NCI-H2029 treated with DMSO at 0.1 percent for 48 hours (cell line): ENCODE measurements around the gene FAM193A.
"Not testable (repeated sequence)": the region's sequence is repeated elsewhere in the genome, so short reads cannot be mapped to it uniquely, and the experiment has no call there.

Experiments used
- DNase-seq: peaks from one replicate; lab custom pipeline; 2025; lab: John Stamatoyannopoulos, UW

FAM193A gene

DNA sequence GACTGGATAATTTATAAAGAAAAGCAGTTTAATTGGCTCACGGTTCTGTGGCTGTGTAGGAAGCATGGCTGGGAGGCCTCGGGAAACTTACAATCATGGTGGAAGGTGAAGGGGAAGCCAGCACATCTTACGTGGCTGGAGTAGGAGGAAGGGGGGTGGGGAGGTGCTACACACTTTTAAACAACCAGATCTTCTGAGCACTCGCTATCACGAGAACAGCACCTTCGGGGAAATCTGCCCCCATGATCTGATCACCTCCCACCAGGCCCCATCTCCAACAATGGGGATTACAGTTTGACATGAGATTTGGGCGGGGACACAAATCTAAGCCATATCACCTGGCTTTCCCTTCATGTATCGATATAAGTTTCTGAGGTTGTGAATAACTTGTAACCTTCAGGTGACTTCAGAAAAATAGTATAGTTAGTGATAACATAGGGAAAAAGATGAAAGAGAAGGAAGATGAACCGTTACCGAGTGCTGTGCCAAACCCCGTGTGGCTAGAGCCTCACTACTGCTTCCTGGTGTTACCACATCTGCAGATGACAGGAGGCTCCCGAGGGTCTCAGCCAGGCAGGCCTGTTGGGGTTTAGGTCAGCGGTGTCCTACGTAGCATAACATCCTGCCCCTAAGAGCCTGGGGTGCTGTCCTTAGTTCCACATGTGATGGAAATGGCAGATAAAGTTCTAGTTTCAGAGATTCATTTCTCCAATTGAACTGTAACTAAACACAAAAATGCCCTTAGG lies 116.1 kb downstream of the FAM193A start:
- no peak for DNase-seq

DNA sequence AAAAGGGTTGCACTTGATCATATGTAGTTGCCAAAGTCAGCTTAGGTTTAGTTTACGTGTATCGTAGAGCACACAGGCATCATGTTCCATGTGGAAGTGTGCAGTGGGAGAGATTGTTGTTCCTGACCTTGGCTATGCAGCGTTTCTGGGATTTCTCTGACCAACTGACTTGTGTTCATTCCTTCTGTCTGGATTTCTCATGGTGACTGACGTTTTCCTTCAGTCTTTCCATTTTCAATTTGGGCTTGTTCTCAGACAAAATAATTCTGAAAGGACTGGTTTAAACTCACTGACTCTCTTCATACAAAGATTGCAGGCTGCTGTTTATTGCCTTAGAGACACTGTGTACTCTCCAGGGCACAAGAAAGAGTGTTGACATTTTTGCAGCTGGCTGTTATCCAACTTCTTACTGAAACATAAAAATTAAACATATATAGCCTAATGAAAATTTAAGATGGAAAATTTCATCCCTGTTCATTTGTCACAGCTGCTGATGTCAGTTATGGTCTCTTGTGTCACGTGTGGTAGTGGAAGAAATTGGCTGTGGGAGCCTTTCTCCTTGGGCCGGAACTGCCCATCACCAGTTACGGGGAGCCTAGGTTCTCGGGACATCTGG lies 124.3 kb downstream of the FAM193A start:
- DNase-seq, result no peak

DNA sequence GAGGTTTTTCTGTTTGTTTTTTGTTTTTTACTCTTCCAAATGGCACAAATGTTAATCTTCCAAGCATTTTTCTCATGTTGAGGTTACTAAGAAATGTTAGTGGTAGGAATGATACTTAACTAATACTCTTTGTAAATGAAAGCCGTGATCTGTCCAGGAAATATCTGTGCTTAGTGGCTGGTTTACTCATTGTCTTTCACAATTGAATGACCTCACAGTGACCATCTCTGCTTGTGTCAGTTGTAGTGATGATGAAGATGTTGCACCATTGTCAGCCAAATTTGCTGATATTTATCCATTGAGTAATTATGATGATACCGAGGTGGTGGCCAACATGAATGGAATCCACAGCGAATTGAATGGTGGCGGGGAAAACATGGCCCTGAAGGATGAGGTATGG lies 126.2 kb downstream of the FAM193A start:
- no peak for DNase-seq

- DNase-seq, result no peak
Measured at GRCh38 chr4:2663275-2663674, 126.8 kb downstream of the FAM193A start.

DNA sequence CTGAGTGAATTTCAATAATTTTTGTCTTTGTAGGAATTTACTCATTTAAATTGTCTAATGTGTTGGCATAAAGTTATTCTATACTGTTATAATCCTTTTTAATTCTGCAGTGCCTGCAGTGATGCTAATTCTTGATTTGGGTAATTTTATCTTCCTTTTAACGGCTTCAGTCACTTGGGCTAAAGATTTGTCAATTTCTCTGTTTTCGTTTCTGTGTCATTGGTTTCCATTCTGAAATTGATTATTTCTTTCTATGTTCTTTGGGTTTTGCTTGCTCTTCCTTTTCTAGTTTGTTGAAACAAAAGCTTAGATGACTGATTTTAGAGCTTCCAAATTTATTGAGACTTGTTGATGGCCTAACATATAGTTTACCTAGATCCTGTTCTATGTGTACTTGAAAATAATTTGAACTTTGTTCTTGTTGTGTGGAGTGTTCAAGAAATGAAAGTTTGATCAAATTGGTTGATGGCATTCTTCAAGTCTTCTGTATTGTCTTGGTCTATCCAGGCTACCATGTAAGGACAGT lies 130.3 kb downstream of the FAM193A start:
- no peak for DNase-seq

DNA sequence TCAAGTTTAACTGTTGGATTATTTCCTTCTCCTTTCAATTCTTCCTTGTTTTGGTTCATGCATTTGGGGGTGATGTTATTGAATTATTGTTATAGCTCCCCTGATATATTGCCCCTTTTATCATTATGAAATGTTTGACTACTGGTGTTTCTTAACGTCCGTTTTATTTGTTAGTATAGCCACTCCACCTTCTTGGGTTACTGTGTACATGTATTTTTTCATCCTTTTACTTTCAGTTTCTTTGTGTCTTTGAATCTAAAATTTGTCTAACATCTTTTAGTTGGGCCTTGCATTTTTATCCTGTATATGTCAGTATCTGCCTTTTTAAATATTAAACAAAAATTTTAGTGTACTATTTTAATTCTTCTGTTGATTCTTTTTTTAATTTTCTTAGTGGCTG lies 131.0 kb downstream of the FAM193A start:
- DNase-seq, result peak; percentile 38

DNA sequence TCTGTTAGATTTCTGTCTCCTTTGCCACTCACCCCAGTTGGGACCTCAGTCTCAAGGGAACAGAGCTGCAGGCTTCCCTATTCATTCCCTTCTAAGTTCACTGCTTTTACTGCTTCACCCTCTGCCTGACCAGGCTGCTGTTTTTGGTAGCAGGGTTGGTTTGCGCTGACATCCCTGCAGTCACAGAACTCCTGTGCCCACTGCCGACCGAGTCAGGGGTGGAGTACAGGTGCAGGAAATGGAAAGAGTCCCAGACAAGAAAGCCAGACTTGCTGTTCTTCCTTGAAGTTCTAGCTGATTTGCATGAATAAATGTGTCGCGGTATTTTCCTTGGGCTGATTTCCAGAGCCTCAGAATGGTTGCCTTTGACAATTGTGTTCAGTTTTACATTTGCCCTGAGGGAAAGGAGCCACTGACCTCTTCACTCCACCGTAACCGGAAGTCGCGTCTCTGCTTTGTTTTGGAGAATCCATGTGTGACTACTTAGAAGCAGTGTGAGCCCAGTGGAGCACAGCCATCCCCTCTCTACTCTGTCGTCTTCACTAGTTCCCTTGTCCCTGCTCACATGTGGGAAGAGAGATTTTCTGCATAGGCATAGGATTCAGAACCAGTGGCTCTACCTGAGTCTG lies 134.9 kb downstream of the FAM193A start:
- DNase-seq, result peak; percentile 78

GRCh38 chr4:2672082-2672481 lies 135.6 kb downstream of the FAM193A start:
- no peak for DNase-seq

GRCh38 chr4:2672700-2673099 lies 136.3 kb downstream of the FAM193A start:
- DNase-seq, result peak; percentile 8

- DNase-seq, result no peak
Measured at GRCh38 chr4:2673157-2673556, 136.7 kb downstream of the FAM193A start.

- DNase-seq, result not testable (repeated sequence)
Measured at GRCh38 chr4:2679762-2680161, 143.3 kb downstream of the FAM193A start.

GRCh38 chr4:2684486-2684885 lies 148.0 kb downstream of the FAM193A start:
- no peak for DNase-seq

- no peak for DNase-seq
Measured at GRCh38 chr4:2685541-2685940, 149.1 kb downstream of the FAM193A start.

DNA sequence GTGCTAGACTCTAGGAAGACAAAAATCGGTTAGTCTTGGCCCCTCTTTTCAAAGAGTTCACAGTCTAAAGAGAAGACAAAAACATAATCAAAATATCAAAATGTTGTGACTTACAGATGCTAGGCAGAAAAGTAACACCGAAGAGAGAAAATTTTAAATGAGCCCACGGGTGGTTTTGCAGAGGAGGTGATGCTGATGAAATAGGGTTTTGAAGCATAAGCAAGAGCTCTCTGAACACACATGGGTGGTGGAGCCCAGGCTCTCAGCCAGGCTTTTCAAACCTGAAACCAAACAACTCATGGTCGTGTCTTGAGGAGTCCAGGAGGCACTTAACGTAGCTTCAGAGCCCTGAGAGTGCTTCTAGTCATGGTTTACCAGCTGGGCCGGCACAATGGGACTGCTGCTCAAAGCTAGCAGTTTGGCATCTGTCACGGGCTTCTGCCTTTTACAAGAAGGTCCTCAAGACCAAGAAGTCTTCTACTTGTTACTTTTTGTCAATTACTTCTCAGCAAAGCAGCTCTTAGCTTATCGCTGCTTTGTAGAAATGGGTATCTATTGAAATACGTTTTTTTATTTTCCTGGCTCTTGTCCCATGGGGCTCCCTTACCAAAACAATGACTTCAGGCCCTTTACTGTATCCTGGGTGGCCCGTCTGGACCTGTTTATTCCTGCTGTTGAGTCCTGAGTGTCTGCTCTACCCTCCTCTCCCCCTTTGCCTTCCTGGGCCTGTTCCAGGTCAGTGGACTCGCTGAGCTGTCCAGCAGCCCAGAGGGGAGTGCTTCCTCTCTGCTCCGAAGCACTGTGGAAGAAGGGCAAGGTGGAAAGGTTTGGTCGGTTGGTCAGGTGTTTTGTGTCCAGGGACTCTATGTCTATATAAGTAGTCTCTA lies 150.2 kb downstream of the FAM193A start:
- DNase-seq, result peak; percentile 59

GRCh38 chr4:2688281-2688680 lies 151.8 kb downstream of the FAM193A start:
- DNase-seq, result no peak

DNA sequence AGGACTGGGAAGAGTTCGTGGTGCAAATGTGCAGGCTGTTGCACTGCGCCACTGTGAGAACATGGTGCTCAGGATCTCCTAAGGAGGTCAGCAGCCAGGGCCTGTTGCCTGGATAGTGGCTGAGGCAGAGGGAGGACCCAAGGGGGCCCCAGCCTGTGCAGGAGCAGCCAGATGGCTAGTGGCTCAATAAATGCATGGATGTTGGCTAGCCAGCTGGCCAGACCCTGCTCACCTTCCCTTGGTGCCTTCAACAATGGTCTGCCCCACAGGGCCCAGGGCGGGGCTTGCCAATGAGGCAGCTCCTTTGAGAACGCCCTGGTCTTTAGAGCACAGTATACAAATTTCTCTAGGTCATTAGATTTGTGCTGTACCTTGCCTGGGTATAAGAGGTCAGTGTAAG lies 152.2 kb downstream of the FAM193A start:
- DNase-seq, result no peak

- DNase-seq, result no peak
Measured at GRCh38 chr4:2689114-2689513, 152.7 kb downstream of the FAM193A start.

- no peak for DNase-seq
Measured at GRCh38 chr4:2689825-2690700, 153.6 kb downstream of the FAM193A start.

DNA sequence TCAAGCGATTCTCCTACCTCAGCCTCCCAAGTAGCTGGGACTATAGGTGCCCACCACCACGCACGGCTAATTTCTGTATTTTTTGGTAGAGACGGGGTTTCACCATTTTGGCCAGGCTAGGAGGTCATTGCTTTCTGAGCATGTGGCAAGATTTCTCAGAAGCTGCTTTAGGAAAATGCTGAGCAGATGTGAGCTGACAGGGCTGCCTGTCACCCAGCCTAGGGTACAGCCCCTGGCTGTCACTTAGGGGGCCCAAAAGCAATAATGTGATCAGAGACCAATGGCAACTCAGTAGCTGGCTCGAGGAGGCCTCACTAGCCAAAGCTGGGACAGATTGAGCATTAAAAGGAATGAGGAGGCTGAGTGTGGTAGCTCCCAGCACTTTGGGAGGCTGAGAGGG lies 154.9 kb downstream of the FAM193A start:
- DNase-seq, result no peak

- no peak for DNase-seq
Measured at GRCh38 chr4:2691952-2692435, 155.5 kb downstream of the FAM193A start.

DNA sequence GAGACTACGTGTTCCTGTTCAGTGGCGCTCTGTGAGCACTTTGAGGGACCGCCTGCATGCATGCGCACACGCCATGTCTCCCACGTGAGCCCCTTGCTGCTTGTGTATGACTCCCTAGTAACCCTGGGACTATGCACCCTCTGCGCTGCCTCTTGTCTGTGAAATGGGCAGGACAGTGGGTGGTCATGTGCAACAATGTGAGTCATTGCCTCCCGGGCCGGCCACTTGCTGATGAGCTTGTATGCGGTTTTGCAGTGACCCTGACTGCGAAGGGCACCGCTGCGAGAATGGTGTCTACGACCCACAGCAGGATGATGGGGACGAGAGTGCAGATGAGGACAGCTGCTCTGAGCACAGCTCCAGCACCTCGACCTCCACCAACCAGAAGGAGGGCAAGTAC lies 158.2 kb downstream of the FAM193A start:
- DNase-seq, result no peak
